Stimulated activated naive CD4-positive, alpha-beta T cell (primary cell): Measurements from ENCODE around the gene CUBN.

Source experiments
- DNase-seq, 6 experiments: peaks; one replicate each; lab custom pipeline; 2025; lab: John Stamatoyannopoulos, UW

CUBN gene

DNA sequence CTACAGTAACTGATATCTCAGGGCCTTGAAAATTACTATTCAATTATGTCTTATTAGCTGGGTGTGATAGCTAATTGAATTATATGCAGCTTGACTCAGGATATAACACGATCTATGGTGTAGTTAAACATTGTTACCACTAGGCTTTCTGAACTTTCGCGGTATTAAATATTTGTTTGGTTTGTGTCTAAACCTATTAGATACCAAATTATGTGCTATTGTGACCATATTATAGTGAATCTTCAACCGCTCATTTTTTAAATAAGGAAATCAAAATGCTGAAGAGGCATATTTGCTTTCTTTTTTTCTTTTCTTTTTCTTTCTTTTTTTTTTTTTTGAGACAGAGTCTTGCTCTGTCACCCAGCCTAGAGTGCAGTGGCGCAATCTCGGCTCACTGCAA is 213.1 kb downstream of the CUBN start:
- no peak for DNase-seq

DNA sequence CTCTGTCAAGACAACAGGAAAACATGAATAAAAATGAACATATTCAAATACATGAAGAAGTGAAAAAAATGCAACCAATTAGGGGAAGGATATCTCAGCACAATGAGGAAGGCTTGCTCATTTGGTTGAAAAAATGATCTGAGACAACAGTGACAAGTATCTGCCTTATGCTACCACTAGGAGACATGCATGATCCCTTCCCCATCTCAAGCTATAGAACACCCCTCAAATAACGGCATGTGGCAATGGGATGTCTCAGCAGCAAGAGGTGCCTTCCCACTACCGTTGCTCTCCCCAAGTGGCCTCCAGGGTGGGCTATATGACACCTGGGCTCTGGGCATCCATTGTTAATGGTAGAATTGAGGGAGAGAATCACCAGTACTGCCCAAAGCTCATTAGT is 214.3 kb downstream of the CUBN start:
- DNase-seq, result no peak

DNA sequence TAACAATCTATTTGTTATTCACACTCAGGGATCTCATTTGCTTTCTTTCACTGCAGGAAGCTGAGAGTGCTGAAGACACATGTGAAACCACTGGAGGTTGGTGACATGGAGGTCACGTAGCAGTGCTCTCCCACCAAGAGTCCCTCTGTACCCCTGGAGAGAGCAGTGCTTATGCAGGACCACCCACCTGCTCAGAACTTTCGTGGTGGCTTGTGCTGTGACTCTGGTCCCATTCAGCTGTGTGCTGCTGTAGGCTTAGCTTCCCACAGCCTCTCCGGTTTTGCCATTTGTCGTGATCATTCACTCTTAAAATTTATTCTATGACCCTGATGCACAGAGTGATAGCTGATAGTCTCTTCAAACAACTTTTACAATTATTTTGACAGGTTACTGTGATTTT is 216.3 kb downstream of the CUBN start:
- no peak for DNase-seq

DNA sequence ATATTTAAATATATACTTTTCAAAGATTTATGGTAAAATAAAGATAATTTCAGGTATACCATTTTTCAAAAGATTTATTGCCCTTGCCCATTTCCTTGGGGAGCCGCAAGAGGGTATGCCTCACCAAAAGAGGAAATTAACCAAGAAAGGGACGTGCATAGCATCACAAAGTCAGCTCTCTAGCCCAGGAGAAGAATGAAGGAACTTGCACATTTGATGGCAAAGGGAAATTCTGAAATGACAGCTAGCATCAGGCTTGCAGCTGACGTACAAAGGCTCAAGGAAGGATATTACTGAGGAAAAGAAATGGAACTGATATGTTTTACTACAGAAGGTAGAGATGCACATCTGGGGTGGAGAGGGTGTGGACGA is 218.8 kb downstream of the CUBN start:
- DNase-seq, result no peak

DNA sequence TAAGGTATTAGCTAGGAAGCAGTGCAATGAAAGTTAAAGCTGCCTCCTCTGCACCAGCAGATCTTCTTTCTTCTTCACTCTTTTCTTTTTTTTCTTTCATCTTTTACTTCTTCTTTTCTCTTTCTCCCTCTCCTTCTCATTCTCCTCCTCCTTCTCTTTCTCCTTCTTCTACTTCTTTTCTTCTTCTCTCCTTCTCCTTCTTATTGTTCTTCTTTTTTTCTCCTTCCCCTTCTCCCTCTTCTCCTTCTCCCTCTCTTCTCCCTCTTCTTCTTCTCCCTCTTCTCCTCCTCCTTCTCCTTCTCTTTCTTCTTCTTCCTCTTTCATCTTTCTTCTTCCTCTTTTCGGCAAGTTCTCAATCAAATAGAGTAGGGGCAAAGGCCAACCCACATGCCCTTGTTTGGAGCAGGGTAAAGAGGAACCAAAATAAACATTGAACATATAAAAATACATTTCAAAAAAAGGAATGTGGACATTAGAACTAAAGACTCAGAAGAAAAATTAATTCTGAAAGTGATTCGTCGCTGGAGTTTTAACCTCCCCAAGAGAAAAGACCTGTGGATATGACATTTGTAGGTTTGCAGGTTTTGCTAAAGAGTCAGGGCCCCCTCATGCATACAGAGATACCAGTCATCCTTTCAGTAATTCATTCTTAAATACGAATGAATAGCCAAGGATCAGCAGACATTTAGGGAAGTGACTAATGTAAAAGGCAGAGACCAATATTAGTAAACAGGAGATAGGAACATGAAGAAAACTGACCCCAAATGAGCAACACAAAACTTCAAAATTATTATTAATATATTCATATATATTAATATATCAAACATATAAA is 219.4 kb downstream of the CUBN start:
- DNase-seq, result no peak

DNA sequence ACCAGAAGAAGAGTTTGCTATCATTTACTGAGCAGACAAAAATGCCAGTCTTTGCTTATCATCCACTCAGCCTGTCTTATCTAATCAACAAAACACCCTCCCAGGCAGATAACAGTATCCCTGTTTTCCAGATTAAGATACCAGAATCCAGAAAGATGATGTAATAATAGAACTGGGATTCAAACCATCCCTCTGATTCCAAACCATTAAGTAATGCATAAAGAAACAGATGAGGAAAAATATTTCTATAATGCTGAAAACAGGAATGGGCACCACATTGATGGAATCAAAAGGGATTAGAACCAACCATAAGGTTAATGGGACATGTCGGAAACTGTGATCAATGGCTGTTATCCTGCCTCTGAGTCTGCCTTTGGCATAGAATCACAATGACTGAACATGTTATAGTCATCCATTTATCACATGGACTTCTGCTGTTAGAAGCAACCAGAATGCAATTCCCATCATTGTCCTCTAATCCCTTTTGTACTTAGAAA is 220.3 kb downstream of the CUBN start:
- no peak for DNase-seq

DNA sequence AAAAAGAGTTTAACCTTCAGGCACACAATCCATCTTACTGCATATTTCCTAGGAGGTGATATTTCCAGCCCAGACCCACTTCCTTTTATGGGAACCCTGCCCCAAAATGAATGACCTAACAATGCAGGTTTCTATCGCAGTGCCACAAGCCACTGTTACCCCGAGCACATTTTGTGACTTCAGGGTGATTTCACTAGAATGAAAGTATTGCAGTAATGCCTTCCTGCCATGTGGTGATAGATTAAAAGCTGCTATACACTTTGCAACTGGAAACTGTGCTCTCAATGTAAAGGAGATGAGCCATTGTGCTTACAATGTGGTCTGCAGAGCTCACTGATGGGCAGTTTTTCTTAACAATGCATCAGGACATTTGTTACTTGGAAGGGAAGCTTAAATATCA is 221.9 kb downstream of the CUBN start:
- DNase-seq, result no peak

DNA sequence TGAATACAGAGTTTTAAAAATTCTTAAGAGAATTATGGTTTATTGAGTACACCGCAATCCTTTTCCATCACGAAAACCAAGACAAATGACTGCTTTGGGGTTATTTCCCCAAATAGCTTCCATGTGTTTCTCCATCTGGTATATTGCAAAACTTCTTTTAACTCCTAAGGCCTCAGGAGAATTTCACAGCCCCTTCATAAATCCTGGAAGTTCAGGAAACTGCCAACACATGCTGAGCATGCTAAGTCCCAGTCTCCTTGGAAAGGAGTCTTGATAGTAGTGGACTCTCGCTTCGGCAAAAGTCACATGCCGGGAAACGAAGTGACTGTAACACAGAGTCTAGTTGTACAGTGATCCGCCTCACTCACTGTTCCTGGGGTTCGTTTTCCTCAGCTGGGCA is 224.3 kb downstream of the CUBN start:
- DNase-seq, result no peak

DNA sequence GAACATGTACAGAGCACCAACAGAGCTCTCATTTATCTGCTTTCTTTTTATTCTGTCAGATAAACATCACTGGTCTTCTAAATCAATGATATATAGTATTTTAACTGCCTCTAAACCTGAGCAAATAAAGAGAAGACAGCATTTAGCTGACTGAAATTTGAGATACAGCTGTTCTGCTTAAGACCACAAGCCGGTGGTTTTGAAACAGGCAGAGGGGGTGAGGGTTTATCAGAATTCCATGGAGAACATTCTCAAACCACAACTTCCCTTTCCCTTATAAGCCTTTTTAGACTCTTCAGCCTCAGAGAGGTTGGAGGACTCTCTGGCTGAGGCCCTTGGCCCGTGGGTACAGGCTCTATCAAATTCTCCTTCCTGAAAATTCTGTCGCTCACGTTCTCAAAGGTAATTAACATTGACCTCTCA is 225.0 kb downstream of the CUBN start:
- DNase-seq, result no peak

DNA sequence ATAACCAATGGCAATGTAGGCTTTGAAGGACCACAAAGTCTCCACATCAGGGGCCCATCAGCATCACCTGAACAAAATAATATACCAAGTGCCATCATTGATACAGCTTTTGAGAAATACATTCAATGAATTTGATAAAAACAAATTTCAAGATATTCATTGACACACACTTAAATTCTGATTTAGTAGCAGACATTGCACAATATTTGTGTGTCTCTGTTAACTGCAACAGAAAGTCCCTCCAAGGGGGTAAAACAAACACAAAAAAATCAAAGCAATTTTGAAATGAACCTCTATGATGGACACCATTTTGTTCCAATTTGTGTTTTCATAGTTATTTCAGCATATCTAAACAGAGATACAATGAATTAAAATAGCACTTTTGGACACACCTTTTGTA is 225.6 kb downstream of the CUBN start:
- no peak for DNase-seq

DNA sequence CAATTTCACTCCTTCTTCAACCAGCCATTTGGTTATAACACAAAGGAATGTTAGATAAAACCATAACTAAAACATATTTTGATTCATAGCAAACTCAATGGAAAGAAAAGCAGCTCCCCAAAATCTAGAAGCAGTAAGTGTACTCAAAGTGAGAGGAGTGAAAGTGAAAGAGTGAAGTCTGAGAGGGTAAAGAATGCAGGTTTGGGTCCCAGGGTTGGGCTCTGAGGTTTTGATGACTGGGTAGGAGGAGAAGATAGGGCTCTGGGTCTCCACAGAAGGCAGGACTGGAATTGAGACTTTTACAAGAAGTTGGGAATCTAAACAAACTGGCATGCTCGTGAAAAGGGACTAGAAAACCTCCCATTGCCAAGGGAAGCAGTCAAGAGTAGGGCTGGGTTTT is 227.0 kb downstream of the CUBN start:
- no peak for DNase-seq

DNA sequence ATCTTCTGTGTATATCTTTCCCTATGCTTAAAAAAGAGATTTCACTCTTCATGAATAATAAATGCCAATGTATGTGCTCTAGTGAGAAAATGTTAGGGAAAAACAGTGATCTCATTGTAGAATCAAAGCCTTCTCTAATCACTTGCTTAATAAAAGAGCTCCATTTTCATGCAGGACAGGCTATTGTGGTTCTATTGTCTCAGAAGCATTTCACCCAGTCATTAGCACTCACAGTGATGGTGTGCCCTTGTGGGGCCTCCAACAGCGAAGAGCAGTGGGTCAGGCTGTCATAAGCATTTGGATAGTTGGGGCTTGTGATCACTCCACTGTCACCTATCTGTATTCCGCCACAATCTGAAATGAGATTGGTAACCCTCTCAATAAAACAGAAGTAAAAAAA is 228.5 kb downstream of the CUBN start:
- no peak for DNase-seq

DNA sequence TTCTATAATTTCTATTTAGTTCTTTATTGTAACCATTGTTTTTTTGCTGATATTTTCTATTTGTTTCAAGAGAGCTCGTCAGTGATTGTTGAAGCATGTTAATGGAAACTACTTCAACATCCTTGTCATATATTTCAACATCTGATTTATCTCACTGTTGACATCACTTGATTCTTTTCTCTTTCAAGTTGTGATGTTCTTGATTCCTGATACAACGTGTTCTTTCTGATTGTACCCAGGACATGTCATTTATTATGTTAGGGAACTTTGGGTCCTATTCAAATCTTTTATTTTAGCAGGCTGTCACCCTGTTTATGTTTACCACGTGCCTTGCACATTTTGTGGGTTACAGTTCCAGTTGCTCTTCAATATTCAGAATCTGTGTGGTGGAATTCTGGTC is 232.6 kb downstream of the CUBN start:
- no peak for DNase-seq

DNA sequence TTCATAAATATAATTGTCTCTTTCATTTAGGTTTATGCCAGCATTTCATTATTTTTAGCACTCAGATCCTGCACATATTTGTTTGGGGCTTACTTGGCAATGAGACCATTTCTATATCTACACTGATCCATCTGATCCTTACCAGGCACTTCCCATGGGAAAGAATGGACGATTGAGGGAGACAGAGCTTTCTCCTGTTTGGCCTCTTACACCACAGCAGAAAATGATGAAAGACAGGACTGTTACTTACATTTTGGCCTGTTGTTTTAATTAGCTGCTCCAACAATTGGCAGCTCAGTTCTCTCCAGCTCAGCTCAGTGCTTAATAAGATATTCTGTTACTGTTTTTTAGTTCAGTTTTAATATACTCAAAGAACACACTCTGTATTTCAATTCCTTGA is 234.8 kb downstream of the CUBN start:
- DNase-seq, result no peak

DNA sequence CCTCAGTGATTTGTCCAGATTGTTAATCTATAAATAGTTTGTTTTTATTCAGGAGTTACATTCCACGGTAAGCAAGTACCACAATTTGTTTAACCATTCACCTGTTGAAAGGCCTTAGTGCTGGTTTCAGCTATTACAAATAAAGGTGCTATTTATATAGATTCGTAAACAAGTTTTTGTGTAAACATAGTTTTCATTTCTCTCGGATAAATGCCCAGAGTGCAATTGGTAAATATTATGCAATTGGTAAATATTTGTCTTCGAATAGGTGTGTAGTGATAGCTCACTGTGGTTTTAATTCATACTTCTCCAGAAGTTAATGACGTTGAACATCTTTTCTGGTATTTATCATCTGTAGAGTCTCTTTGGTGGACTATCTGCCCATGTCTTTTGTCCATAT is 235.9 kb downstream of the CUBN start:
- no peak for DNase-seq

DNA sequence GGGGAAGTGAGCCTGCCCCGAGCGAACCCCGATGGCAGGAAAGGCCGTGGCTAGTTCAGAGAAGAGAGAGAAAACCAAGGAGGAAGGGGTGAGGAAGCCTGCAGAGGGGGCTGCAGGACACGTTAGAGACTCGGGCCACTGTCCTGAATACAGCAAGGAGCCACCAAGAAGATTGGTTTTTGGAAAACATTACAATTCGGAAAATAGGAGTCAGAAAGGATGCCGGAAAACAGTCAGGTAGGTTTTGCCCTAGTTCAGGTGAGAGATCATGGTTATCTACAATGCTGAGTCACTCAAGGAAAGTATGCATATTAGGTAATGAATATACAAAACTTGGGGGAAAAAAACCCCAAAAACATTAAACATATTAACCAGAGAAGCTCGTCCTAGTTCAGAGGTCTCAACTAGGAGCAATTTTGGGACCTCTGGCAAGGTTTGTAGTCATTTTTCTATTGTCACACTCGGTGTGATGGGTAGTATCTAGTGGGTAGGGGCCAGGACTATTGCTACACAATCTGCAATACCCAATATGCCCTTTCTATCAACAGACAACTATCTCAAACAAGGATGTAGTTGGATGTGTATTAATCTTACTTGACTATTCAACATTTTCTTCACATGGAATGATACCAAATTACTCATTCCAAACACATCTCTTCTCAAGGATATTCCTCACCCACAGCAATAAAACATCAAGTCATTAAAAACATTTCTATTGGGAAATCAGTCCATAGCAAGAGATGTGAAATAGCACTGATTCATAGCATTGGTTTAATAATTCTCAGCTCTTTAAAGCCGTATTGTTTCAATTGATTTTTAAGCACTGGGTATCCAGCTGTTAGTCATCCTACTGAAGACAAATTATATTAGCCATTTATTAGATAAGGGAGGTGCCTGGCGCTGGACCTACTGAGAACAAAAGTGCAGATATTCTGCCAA is 238.0 kb downstream of the CUBN start:
- peak in 1 of 6 experiments; percentile 26 for DNase-seq

DNA sequence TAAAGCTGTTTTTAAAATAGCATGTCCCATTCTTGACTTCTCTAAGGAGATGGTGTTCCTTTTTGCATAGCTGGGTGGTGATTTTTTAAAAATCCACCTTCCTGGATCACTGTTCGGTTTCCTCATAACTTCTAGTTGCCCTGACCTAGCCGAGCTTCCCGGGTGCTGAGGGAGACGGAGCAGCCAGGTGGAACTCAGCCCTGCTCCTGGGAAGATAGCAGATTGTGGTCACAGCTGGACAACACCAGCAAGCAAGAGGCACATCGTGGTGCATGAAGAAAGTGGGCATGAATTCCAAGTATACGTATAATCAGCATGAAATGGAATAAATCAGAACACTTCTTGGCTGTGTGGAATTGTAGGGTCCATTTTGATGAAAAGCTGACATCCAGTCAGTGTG is 238.9 kb downstream of the CUBN start:
- no peak for DNase-seq

DNA sequence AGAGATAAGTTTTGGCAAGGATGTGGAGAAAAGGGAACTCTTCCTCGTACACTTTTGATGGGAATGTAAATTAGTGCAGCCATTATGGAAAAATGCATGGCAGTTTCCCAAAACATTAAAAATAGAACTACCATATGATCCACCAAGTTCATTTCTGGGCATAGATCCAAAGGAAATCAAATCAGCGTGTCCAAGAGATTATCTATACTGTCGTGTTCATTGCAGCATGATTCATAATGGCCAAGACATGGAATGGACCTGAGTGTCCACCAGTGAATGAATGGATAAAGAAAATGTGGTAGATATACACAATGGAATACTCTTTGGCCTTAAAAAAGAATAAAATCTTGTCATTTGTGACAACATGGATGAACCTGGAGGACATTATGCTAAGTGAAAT is 242.0 kb downstream of the CUBN start:
- no peak for DNase-seq

DNA sequence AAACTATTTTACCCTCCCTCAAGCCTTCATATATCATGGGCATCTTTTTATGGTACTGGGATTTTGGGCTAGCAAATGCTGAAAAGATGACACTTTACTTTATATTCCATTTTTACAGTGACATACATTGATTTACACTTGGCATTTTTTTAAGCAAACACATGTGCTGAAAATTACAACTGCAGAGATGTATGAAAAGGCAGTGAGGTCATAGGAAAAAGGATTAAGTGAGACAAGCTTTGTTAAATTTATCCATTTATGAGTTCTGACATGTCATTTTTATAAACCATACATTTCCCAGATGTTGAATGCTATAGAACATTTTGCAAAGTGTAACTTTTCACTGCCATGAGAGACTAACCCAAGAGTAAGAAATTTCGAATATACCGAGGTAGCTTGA is 243.6 kb downstream of the CUBN start:
- DNase-seq, result no peak

DNA sequence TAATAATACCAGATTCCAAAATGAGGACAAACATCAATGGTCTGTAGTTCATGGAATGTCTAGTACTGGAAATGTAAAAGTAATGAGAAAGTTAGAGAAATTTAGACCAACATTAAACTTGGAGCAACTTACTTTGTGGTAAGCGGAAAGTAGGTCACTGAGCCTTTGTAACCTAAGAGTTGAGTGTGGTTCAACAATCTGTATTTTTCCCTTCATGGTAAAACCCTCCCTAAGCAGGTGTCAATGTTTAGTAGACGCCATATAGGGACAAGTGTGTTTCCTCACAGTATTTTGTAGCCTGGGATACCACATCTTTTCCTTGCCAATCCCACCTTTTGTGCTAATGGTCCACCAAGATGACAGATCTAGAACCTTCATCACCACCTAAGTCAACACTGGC is 245.1 kb downstream of the CUBN start:
- no peak for DNase-seq

DNA sequence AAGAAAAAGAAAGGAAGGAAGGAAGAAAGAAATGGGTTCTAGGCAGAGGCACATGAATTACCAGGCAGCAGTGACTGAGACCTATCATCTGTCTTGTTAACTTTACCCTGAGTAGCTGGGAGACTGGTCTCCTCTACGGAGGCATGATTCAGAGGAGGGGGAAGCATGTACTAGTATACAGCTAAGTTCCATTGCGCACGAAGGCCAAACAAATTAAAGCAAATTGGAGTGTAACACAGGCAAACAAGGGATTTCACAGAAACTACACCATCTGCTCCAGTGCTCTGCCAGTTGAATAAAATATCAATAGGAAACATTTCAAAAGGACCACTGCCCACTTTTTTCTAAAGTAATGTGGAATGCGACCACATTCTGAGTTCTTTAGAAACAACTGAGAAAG is 246.5 kb downstream of the CUBN start:
- DNase-seq, result no peak

DNA sequence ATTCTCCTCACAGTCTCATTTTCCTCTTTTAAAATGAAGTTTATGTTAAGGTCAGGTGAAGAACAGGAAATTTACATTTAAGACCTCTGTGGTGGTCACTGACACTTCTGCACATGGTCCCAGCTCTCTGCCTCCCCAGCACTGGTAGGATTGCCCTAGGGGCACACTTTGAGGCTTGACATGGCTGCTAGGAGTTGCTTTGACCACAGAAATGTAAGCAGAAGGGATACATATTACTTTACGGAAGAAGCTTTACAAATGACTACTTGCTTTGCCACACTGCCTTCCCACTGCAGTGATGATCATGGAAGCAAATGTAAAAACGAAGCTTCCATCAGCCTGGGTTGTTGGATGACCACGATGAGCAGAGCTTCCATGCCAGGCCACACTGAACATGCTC is 259.3 kb downstream of the CUBN start:
- DNase-seq, result no peak

DNA sequence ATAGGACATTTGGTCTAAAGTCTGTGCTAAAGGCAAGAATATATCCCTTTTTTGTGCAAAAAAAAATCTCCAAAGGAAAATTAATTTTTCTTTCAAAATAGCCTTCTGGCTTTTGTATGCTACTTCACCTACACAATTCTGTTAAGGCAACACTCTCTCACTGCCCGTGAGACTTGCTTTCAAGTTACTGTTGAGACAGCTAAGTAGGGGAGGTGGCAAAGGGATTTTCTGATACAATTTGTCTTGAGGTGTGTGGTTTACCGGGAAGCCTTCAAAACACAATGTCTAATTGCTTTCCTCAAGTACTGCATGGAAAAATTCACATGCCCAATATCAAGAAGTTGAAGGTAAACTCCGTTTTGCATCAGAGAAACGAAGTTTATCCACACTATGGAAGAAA is 261.6 kb downstream of the CUBN start:
- DNase-seq, result no peak
